GM23338 (cell line): Measurements from ENCODE around the gene PLRG1. TPM values are rescaled to one million over a fixed set of nuclear protein-coding genes. Genes with fewer than 3 reads are reported as not detected.

Experiments
- ATAC-seq: fragments of 200-7000 bp; cut with Tn5 transposase; 3 replicates; pipeline ENCODE4 v1.9.1; 2020
- DNase-seq: peaks from one replicate; pipeline ENCODE4 v3.0.0-alpha.2; 2015; ENCODE audit warnings: low spot score
- H2AFZ ChIP-seq: fragments of 200-600 bp; sonication (generic); 2 replicates; pipeline ENCODE4 v1.8.0; 2016; ENCODE audit warnings: antibody characterized with exemption, mild to moderate bottlenecking, moderate library complexity
- H3F3A ChIP-seq: fragments of 200-600 bp; sonication (generic); replicated peaks from 2 replicates; pipeline ENCODE4 v1.8.0; 2017; ENCODE audit warnings: antibody characterized with exemption, mixed run types, low read depth
- H3K27ac ChIP-seq: fragments of 200-600 bp; sonication (generic); 2 replicates; pipeline ENCODE4 v1.6.1; 2016; ENCODE audit warnings: low read depth
- H3K27me3 ChIP-seq: fragments of 200-600 bp; sonication (generic); 2 replicates; pipeline ENCODE4 v1.8.0; 2016; ENCODE audit warnings: mild to moderate bottlenecking, mixed run types, moderate library complexity; ENCODE audit not compliant: insufficient read depth
- H3K36me3 ChIP-seq: fragments of 200-600 bp; sonication (generic); 2 replicates; pipeline ENCODE4 v1.8.0; 2016; ENCODE audit warnings: mild to moderate bottlenecking; ENCODE audit not compliant: insufficient read depth
- H3K4me1 ChIP-seq: fragments of 200-600 bp; sonication (generic); 2 replicates; pipeline ENCODE4 v1.8.0; 2016; ENCODE audit warnings: mild to moderate bottlenecking, moderate library complexity; ENCODE audit not compliant: insufficient read depth
- H3K4me2 ChIP-seq: fragments of 200-600 bp; sonication (generic); 2 replicates; pipeline ENCODE4 v1.7.1; 2017; ENCODE audit warnings: mixed run types
- H3K4me3 ChIP-seq: fragments of 200-600 bp; sonication (generic); 2 replicates; pipeline ENCODE4 v1.6.1; 2016; ENCODE audit warnings: mixed run types
- H3K79me2 ChIP-seq: fragments of 200-600 bp; sonication (generic); replicated peaks from 2 replicates; pipeline ENCODE4 v1.8.0; 2017; ENCODE audit warnings: mild to moderate bottlenecking; ENCODE audit not compliant: insufficient read depth
- H3K9me2 ChIP-seq: fragments of 200-600 bp; sonication (generic); 2 replicates; pipeline ENCODE4 v1.8.0; 2017; ENCODE audit not compliant: insufficient read depth
- H4K20me1 ChIP-seq: fragments of 200-600 bp; sonication (generic); replicated peaks from 2 replicates; pipeline ENCODE4 v1.8.0; 2017; ENCODE audit warnings: mild to moderate bottlenecking; ENCODE audit not compliant: insufficient read depth
- H3K27ac Mint-ChIP-seq: 2 replicates; pipeline ENCODE4 v1.8.0; 2020; ENCODE audit warnings: inconsistent platforms, mild to moderate bottlenecking, moderate library complexity, mixed read lengths
- H3K27me3 Mint-ChIP-seq: 3 replicates; pipeline ENCODE4 v1.8.0; 2022; ENCODE audit warnings: low read depth, mild to moderate bottlenecking, moderate library complexity, mixed read lengths, inconsistent platforms; ENCODE audit not compliant: insufficient read depth, poor library complexity
- H3K36me3 Mint-ChIP-seq: 3 replicates; pipeline ENCODE4 v1.8.0; 2021; ENCODE audit warnings: low read depth, mild to moderate bottlenecking, inconsistent platforms, moderate library complexity, mixed read lengths
- H3K4me1 Mint-ChIP-seq: 3 replicates; pipeline ENCODE4 v1.8.0; 2020; ENCODE audit warnings: mild to moderate bottlenecking, inconsistent platforms, mixed read lengths
- H3K4me3 Mint-ChIP-seq: 3 replicates; pipeline ENCODE4 v1.8.0; 2021; ENCODE audit warnings: moderate library complexity, mild to moderate bottlenecking, inconsistent platforms, mixed read lengths
- H3K9me3 Mint-ChIP-seq: 3 replicates; pipeline ENCODE4 v1.8.0; 2020; ENCODE audit warnings: moderate library complexity, mild to moderate bottlenecking, inconsistent platforms, mixed read lengths
- CREB1 ChIP-seq: fragments of 250-450 bp; sonication (Bioruptor Pico); IDR thresholded peaks from 2 replicates; pipeline ENCODE4 v1.5.0; 2020; ENCODE audit warnings: low read depth, mild to moderate bottlenecking, moderate library complexity
- CTCF ChIP-seq, 2 experiments: fragments of 200-600 bp in 1 of 2; sonication (generic) in 1 of 2; conservative IDR thresholded peaks; 2 replicates each; pipeline versions ENCODE4 v1.5.1 to v1.6.1; 2016 to 2017; ENCODE audit warnings: antibody characterized with exemption in 2 of 2, low read depth in 2 of 2, mild to moderate bottlenecking in 2 of 2, moderate library complexity in 1 of 2
- ETS1 ChIP-seq: IDR thresholded peaks from 2 replicates; pipeline ENCODE4 v1.6.1; 2016; ENCODE audit warnings: antibody characterized with exemption
- EZH2 ChIP-seq: fragments of 200-600 bp; sonication (generic); IDR thresholded peaks from one replicate; pipeline ENCODE4 v1.8.0; 2017; ENCODE audit warnings: antibody characterized with exemption, mild to moderate bottlenecking, low read depth; ENCODE audit not compliant: unreplicated experiment
- EZH2phosphoT487 ChIP-seq: fragments of 200-600 bp; sonication (generic); IDR thresholded peaks from one replicate; pipeline ENCODE4 v1.8.1; 2018; ENCODE audit warnings: antibody characterized with exemption; ENCODE audit not compliant: unreplicated experiment
- JUNB ChIP-seq: IDR thresholded peaks from one replicate; pipeline ENCODE4 v1.6.1; 2016; ENCODE audit warnings: antibody characterized with exemption; ENCODE audit not compliant: unreplicated experiment
- NANOG ChIP-seq: IDR thresholded peaks from 2 replicates; pipeline ENCODE4 v1.6.1; 2016; ENCODE audit warnings: antibody characterized with exemption, borderline replicate concordance
- REST ChIP-seq: IDR thresholded peaks from one replicate; pipeline ENCODE4 v1.6.1; 2018; ENCODE audit warnings: antibody characterized with exemption; ENCODE audit not compliant: unreplicated experiment
- STAT1 ChIP-seq: IDR thresholded peaks from one replicate; pipeline ENCODE4 v1.6.1; 2016; ENCODE audit warnings: antibody characterized with exemption; ENCODE audit not compliant: unreplicated experiment
- ZNF331 ChIP-seq: fragments of 250-450 bp; sonication (Bioruptor Pico); IDR thresholded peaks from 2 replicates; pipeline ENCODE4 v1.5.0; 2020; ENCODE audit warnings: low read depth, mild to moderate bottlenecking, moderate library complexity
- polyA plus RNA-seq: library from polyadenylated mRNA; unstranded; fragments of >200 nt; fragmentation: Nextera tagmentation; extraction: Ambion mirVana; gene quantifications from 2 replicates; pipeline ENCODE4 v1.2.1, GENCODE V29; 2016
- total RNA-seq: library from RNA; depleted of rRNA; stranded (reverse); fragments of >200 nt; shearing (Covaris generic); gene quantifications from 2 replicates; pipeline ENCODE4 v1.2.3, GENCODE V29; 2014

PLRG1 gene
- total and polyA plus RNA-seq, 2 experiments from 2014 or later: 77.3 to 82.7 TPM

GRCh38 chr4:154517591-154517990, 32.6 kb downstream of the PLRG1 start:
- H3K36me3 Mint-ChIP-seq: no peaks in the 10 kb centered on the region
- no peak overlapping the region for H3K27ac Mint-ChIP-seq
- Histone ChIP-seq H3K36me3 (no peaks in the 10 kb centered on the region), H3K4me3 (no peak overlapping the region), H3K4me1 (peaks cover 3% of the 10 kb centered on the region), H3K4me2 (no peak overlapping the region), H3K27me3 (no peaks in the 10 kb centered on the region), H3K9me2 (no peaks in the 10 kb centered on the region), H3K79me2 (no peaks in the 10 kb centered on the region), H2AFZ (no peak overlapping the region), H3F3A (no peaks in the 10 kb centered on the region), H3K27ac (no peak overlapping the region), H4K20me1 (no peaks in the 10 kb centered on the region)
- no peak for DNase-seq
- H3K27me3 Mint-ChIP-seq: no peaks in the 10 kb centered on the region
- no peak overlapping the region for H3K4me3 Mint-ChIP-seq
- peaks cover 5% of the 10 kb centered on the region; the same call in 2 of the 3 replicates for H3K9me3 Mint-ChIP-seq
- H3K4me1 Mint-ChIP-seq: peaks cover 3% of the 10 kb centered on the region; the same call in 2 of the 3 replicates
- no peak for ATAC-seq
- no peak for TF ChIP-seq CREB1 (CRISPR knock-in tag)

GRCh38 chr4:154516318-154517029, 33.7 kb downstream of the PLRG1 start:
- no peaks in the 10 kb centered on the region for H3K36me3 ChIP-seq
- ATAC-seq: no peak
- no peak overlapping the region for H2AFZ ChIP-seq
- peaks cover 13% of the 10 kb centered on the region; the same call in 2 of the 3 replicates for H3K4me1 Mint-ChIP-seq
- no peak overlapping the region for H3K4me2 ChIP-seq
- peaks cover 13% of the 10 kb centered on the region for H3K4me1 ChIP-seq
- H3K4me3 ChIP-seq: no peak overlapping the region
- no peak overlapping the region for H3K27ac Mint-ChIP-seq
- no peaks in the 10 kb centered on the region for H3F3A ChIP-seq
- no peaks in the 10 kb centered on the region for H3K27me3 Mint-ChIP-seq
- no peak overlapping the region for H3K27ac ChIP-seq
- DNase-seq: no peak
- H3K9me2 ChIP-seq: no peaks in the 10 kb centered on the region
- no peaks in the 10 kb centered on the region for H4K20me1 ChIP-seq
- H3K4me3 Mint-ChIP-seq: no peak overlapping the region
- no peaks in the 10 kb centered on the region for H3K27me3 ChIP-seq
- no peaks in the 10 kb centered on the region for H3K79me2 ChIP-seq
- H3K36me3 Mint-ChIP-seq: no peaks in the 10 kb centered on the region
- H3K9me3 Mint-ChIP-seq: peaks cover 5% of the 10 kb centered on the region; the same call in 2 of the 3 replicates
- TF ChIP-seq JUNB: no peak
- no peak for TF ChIP-seq EZH2
- no peak for TF ChIP-seq ETS1
- TF ChIP-seq REST: no peak
- TF ChIP-seq EZH2phosphoT487: no peak
- TF ChIP-seq ZNF331 (CRISPR knock-in tag): no peak
- TF ChIP-seq CREB1 (CRISPR knock-in tag): no peak
- TF ChIP-seq STAT1: no peak
- no peak for TF ChIP-seq NANOG
- no peak for TF ChIP-seq CTCF (conservative IDR thresholded peaks at IDR 0.05; ENCODE audit: low read depth in 2 of 2)
